PFSK-1 (cell line): Measurements from ENCODE around the gene PTPN23.

ENCODE experiments used
- TAF1 ChIP-seq: IDR thresholded peaks from 2 replicates; pipeline ENCODE4 v1.6.1; 2012; ENCODE audit warnings: low read length, control low read depth, borderline replicate concordance; ENCODE audit not compliant: insufficient read depth
- TF ChIP-seq, protein P1 (sequence below), 2 experiments: IDR thresholded peaks; 2 replicates each; pipeline versions ENCODE4 v1.6.1 to v1.8.0; 2011 to 2012; ENCODE audit warnings: low read depth in 2 of 2, low read length in 2 of 2, control low read depth in 1 of 2, inconsistent platforms in 1 of 2, mild to moderate bottlenecking in 1 of 2, moderate library complexity in 1 of 2; ENCODE audit not compliant: insufficient read depth in 1 of 2

- TF ChIP-seq, protein P1, sequence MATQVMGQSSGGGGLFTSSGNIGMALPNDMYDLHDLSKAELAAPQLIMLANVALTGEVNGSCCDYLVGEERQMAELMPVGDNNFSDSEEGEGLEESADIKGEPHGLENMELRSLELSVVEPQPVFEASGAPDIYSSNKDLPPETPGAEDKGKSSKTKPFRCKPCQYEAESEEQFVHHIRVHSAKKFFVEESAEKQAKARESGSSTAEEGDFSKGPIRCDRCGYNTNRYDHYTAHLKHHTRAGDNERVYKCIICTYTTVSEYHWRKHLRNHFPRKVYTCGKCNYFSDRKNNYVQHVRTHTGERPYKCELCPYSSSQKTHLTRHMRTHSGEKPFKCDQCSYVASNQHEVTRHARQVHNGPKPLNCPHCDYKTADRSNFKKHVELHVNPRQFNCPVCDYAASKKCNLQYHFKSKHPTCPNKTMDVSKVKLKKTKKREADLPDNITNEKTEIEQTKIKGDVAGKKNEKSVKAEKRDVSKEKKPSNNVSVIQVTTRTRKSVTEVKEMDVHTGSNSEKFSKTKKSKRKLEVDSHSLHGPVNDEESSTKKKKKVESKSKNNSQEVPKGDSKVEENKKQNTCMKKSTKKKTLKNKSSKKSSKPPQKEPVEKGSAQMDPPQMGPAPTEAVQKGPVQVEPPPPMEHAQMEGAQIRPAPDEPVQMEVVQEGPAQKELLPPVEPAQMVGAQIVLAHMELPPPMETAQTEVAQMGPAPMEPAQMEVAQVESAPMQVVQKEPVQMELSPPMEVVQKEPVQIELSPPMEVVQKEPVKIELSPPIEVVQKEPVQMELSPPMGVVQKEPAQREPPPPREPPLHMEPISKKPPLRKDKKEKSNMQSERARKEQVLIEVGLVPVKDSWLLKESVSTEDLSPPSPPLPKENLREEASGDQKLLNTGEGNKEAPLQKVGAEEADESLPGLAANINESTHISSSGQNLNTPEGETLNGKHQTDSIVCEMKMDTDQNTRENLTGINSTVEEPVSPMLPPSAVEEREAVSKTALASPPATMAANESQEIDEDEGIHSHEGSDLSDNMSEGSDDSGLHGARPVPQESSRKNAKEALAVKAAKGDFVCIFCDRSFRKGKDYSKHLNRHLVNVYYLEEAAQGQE (IDR thresholded peaks at IDR 0.05; ENCODE audit: insufficient read depth in 1 of 2, low read depth in 2 of 2, low read length in 2 of 2), result no peak
- no peak for TF ChIP-seq TAF1
These were observed 12.1 kb downstream of the PTPN23 start for GRCh38 chr3:47392933-47393332.
